ENCODE measurements around the gene GNAQ.
"Not testable (repeated sequence)": the region's sequence is repeated elsewhere in the genome, so short reads cannot be mapped to it uniquely, and the experiment has no call there.

GRCh38 chr9:77860953-77861352, 170.7 kb downstream of the GNAQ start:
- TF ChIP-seq CTCF, POLR2A (IDR thresholded peaks at IDR 0.05): not testable (repeated sequence)

All from testis (tissue), 2 donors.